Stimulated activated naive B cell treated with anti-CD40 and anti-IgM and Interleukin-4, amounts not matched to agents 10 μg/mL and 1 μg/mL and 100 μg/mL, for 72 hours (primary cell): ENCODE results near the gene NKAIN1.
"Not testable (repeated sequence)": the region's sequence is repeated elsewhere in the genome, so short reads cannot be mapped to it uniquely, and the experiment has no call there.

Experiments
- ATAC-seq, 2 donors: fragments of 150-1000 bp; cut with Tn5 transposase; replicated peaks; 2 replicates each; pipeline ENCODE4 v1.10.0; 2021; ENCODE audit warnings: moderate library complexity in 1 of 2
- DNase-seq: peaks from one replicate; pipeline ENCODE4 v3.0.0; 2021
- H3K27ac Mint-ChIP-seq: one replicate; pipeline ENCODE4 v1.8.0; 2022; ENCODE audit warnings: mild to moderate bottlenecking, mixed read lengths
- H3K27me3 Mint-ChIP-seq, 2 donors: one replicate each; pipeline ENCODE4 v1.8.0; 2022; ENCODE audit warnings: mixed read lengths in 2 of 2
- H3K36me3 Mint-ChIP-seq, 2 donors: one replicate each; pipeline ENCODE4 v1.8.0; 2022; ENCODE audit warnings: mixed read lengths in 2 of 2, mild to moderate bottlenecking in 1 of 2
- H3K4me1 Mint-ChIP-seq, 2 donors: one replicate each; pipeline ENCODE4 v1.8.0; 2022; ENCODE audit warnings: mixed read lengths in 2 of 2, mild to moderate bottlenecking in 1 of 2
- H3K4me3 Mint-ChIP-seq, 2 donors: one replicate each; pipeline ENCODE4 v1.8.0; 2022; ENCODE audit warnings: mild to moderate bottlenecking in 2 of 2, mixed read lengths in 2 of 2, moderate library complexity in 1 of 2
- H3K9me3 Mint-ChIP-seq, 2 donors: one replicate each; pipeline ENCODE4 v1.8.0; 2022; ENCODE audit warnings: mixed read lengths in 2 of 2, mild to moderate bottlenecking in 1 of 2

The NKAIN1 gene

DNA sequence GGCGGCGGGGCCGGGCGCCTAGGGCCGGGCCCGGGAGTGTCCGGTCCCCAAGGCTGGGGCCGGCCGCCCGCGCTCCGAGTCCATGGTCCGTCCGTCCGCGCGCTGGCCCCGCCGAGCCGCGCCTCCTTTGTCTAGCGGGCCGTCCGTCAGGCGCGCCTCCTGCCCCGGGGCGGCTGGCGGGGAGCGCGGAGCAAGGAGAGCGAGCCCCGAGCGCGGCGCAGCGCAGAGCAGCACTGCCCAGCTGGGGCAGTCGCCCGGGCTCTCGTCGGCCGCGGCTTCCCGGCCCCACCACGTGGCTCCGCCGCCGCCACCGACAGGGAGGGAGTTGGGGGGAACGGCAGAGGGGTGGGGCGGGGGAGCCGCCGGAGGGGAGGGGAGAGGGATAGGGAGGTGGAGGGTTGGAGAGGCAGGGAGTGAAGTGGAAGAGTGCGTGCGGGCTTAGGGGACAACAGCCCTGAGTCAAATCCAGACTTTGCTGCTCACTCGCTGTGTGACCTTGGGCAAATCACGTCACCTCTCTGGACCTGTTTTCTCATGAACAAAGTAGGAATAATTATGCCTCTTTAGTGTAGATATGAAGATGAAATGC is at the start of gene NKAIN1:
TSS of gene NKAIN1 (minus strand) at position 235 of the 589 bp plus-strand sequence. CDS start 340 bp downstream, outside the sequence.
- peak; percentile 40 to 59 for ATAC-seq
- Mint-ChIP-seq H3K9me3 (no peaks in the 10 kb centered on the region), H3K4me3 (peak within 1 kb of the TSS; percentile 81 to 84), H3K27me3 (peaks cover 50 to 70% of the 10 kb centered on the region in 2 donors), H3K36me3 (no peaks in the 10 kb centered on the region), H3K27ac (no peak within 1 kb of the TSS), H3K4me1 (peaks cover 12 to 17% of the 10 kb centered on the region in 2 donors)
- DNase-seq = no peak

DNA sequence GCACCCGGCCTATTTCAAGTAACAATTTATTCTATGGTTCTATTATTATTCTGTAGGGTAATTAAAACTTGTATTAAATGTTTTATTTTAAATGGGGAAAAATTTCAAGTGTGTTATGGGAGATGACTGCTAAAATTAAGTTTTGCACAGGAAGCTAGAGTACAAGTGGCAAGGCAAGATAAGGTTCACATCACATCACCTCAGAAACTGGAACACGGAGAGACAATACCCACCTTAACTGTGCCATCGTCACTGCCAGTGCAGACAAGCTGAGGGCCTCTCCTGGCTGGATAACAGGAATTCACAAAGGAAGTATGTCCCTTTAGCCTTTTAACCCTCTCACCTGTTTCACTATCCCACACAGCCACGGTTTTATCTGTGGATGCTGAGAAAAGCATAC is 49.3 kb upstream of the NKAIN1 start:
- Mint-ChIP-seq H3K4me1 (peaks cover 2 to 7% of the 10 kb centered on the region in 2 donors), H3K9me3 (no peaks in the 10 kb centered on the region), H3K27ac (no peak overlapping the region), H3K36me3 (peaks cover 27 to 41% of the 10 kb centered on the region in 2 donors), H3K4me3 (no peak overlapping the region), H3K27me3 (no peaks in the 10 kb centered on the region)
- no peak for DNase-seq
- ATAC-seq = no peak

DNA sequence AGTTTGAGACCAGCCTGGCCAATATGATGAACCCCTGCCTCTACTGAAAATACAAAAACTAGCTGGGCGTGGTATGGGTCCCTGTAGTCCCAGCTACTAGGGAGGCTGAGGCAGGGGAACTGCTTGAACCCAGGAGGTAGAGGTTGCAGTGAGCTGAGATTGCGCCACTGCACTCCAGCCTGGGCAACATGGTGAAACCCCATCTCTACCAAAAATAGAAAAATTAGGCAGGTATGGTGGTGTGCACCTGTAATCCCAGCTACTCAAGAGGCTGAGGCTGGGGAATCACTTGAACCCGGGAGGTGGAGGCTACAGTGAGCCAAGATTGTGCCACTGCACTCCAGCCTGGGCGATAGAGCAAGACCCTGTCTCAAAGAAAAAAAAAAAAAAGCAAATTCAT is 48.1 kb upstream of the NKAIN1 start:
- H3K27me3 Mint-ChIP-seq, H3K27ac Mint-ChIP-seq, H3K4me1 Mint-ChIP-seq, H3K4me3 Mint-ChIP-seq, H3K9me3 Mint-ChIP-seq, DNase-seq, ATAC-seq: not testable (repeated sequence)
- peaks cover 28 to 39% of the 10 kb centered on the region in 2 donors for H3K36me3 Mint-ChIP-seq

DNA sequence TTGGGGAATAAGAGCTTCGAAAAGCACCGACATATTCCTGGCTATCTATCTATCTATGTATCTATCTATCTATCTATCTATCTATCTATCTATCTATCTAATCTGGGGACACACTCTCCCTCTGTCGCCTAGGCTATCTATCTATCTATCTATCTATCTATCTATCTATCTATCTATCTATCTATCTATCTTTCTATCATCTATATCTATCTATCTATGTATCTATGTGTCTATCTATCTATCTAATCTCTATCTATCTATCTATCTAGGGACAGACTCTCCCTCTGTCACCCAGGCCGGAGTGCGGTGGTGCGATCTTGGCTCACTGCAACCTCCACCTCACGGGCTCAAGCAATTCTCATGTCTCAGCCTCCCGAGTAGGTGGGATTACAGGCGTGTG is 42.7 kb upstream of the NKAIN1 start:
- H3K27me3 Mint-ChIP-seq, H3K9me3 Mint-ChIP-seq, H3K4me1 Mint-ChIP-seq, H3K4me3 Mint-ChIP-seq, ATAC-seq, H3K27ac Mint-ChIP-seq, DNase-seq: not testable (repeated sequence)
- peaks cover 41 to 46% of the 10 kb centered on the region in 2 donors for H3K36me3 Mint-ChIP-seq

DNA sequence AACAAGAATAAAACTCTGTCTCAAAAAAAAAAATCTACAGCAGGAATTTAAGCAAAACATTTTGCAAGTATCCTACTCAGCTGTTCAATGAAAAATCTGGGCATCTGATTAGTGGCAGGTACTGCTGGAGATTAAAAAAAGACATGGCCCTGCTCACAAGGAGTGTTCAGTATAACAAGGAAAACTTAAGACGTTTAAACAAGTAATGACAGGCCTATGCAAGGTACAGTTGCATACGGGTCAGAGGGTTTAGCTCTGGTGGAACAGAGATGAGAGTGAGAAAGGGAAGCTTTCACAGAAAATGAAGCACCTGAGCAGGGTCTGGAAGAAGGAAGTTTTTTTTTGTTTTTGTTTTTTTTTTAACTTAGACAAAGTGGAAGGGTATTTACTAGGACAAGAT is 33.9 kb upstream of the NKAIN1 start:
- Mint-ChIP-seq H3K4me1 (no peaks in the 10 kb centered on the region), H3K27ac (peak overlapping the region; percentile 26), H3K4me3 (no peak overlapping the region), H3K36me3 (peaks cover 32 to 50% of the 10 kb centered on the region in 2 donors), H3K9me3 (no peaks in the 10 kb centered on the region), H3K27me3 (no peaks in the 10 kb centered on the region)
- DNase-seq = no peak
- no peak for ATAC-seq

DNA sequence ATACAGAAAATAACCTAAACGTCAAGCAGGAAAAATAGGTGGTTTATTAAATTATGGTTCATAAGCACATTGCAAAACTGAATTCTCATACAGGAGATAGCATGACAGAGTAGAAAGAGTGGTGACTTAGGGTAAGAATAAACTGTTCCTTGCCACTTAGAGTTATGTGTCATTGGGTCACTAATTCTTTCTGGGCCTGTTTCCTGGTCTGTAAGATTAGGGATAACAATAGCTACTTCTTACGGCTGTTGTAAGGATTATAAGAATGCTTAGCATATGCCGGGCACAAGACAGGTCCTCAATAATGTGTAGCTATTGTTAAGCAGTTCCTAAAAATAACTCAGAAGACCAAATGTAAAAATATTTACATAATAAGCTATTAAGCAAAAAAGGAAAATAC is 32.7 kb upstream of the NKAIN1 start:
- Mint-ChIP-seq H3K4me1 (no peaks in the 10 kb centered on the region), H3K27me3 (no peaks in the 10 kb centered on the region), H3K27ac (no peak overlapping the region), H3K9me3 (no peaks in the 10 kb centered on the region), H3K4me3 (no peak overlapping the region), H3K36me3 (peaks cover 32 to 50% of the 10 kb centered on the region in 2 donors)
- DNase-seq (no peak), ATAC-seq (no peak)

DNA sequence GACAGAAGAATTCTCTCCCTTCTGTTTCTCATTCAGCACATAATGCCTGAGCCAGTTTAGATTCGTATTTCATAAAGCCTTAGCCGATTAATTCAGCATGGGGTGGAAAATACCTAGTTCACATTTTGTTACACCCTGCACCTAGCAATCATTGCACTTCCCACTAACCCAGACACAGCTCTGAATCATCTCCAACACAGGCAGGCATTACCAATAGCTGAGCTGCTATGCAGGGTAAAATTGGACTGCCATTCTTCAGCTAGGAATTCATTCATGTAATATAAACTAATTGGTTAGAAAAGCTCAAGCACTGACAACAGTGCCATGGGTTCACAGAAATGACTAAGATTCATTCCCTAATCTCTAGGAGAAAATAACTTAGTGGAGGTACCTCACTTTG is 26.9 kb upstream of the NKAIN1 start:
- H3K27ac Mint-ChIP-seq = no peak overlapping the region
- DNase-seq (no peak), ATAC-seq (no peak)
- no peaks in the 10 kb centered on the region for H3K27me3 Mint-ChIP-seq
- H3K4me1 Mint-ChIP-seq = no peaks in the 10 kb centered on the region
- H3K36me3 Mint-ChIP-seq = peaks cover 42 to 62% of the 10 kb centered on the region in 2 donors
- no peaks in the 10 kb centered on the region for H3K9me3 Mint-ChIP-seq
- H3K4me3 Mint-ChIP-seq = no peak overlapping the region

DNA sequence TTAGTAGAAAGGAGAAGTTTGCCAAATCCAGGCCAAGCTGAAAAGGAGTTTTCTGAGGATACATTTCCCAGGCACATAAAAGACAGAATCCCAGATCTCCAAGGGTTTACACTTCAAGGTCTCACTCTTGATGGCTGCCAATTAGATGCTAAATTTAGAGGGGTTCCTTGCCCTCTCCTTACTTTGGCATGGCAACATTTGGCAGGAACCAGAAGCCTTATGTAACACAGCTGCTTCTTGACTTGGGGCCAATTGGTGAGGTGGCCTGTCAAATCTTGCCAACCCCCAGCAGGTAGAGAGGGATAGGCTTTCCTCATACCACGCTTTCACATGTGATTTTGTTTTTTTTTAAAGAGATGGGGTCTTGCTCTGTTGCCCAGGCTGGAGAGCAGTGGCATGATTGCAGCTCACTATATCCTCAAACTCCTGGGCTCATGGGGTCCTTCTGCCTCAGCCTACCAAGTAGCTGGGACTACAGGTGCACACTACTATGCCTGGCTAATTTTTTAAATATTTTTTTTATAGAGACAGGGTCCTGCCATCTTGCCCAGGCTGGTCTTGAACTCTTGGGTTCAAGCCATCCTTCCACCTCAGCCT is 25.2 kb upstream of the NKAIN1 start:
- DNase-seq (no peak), ATAC-seq (no peak)
- no peak overlapping the region for H3K27ac Mint-ChIP-seq
- no peaks in the 10 kb centered on the region for H3K4me1 Mint-ChIP-seq
- H3K27me3 Mint-ChIP-seq = no peaks in the 10 kb centered on the region
- H3K36me3 Mint-ChIP-seq = peaks cover 44 to 59% of the 10 kb centered on the region in 2 donors
- H3K9me3 Mint-ChIP-seq = no peaks in the 10 kb centered on the region
- no peak overlapping the region for H3K4me3 Mint-ChIP-seq

DNA sequence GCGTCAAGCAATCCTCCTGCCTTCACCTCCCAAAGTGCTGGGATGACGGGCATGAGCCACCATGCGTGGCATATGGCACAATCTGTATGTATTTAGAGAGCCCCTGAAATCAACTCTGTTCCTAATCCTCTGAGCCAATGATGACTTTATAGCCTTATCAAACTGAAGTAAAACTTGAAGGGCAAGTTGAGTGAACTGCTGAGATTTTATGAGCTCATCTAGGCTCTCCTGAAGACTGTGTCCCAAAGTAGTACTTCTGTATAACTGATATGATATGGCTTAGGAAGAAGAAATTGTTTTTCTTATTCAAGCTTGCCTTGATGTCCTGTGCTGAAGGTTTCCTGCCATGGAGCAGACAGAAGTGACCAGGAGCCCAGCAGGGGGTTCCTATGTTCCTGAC is 23.7 kb upstream of the NKAIN1 start:
- Mint-ChIP-seq H3K4me1 (no peaks in the 10 kb centered on the region), H3K9me3 (no peaks in the 10 kb centered on the region), H3K36me3 (peaks cover 42 to 58% of the 10 kb centered on the region in 2 donors), H3K27me3 (no peaks in the 10 kb centered on the region), H3K27ac (no peak overlapping the region), H3K4me3 (no peak overlapping the region)
- no peak for ATAC-seq
- no peak for DNase-seq

DNA sequence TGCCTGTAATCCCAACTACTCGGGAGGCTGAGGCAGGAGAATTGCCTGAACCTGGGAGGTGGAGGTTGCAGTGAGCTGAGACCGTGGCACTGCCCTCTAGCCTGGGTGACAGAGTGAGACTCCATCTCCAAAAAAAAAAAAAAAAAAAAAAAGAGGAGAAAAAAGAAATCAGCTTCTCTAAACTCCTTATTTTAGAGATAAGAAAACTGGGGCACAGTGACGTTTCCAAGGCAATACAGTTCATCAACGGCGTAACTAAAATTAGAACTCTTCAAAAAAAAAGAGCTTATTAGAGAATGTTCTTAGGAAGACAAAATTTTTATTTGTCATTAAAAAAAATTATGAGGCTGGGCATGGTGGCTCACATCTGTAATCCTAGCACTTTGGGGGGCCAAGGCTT is 22.7 kb upstream of the NKAIN1 start:
- ATAC-seq, H3K4me3 Mint-ChIP-seq, DNase-seq, H3K9me3 Mint-ChIP-seq, H3K27me3 Mint-ChIP-seq, H3K4me1 Mint-ChIP-seq, H3K27ac Mint-ChIP-seq: not testable (repeated sequence)
- H3K36me3 Mint-ChIP-seq = peaks cover 42 to 59% of the 10 kb centered on the region in 2 donors

DNA sequence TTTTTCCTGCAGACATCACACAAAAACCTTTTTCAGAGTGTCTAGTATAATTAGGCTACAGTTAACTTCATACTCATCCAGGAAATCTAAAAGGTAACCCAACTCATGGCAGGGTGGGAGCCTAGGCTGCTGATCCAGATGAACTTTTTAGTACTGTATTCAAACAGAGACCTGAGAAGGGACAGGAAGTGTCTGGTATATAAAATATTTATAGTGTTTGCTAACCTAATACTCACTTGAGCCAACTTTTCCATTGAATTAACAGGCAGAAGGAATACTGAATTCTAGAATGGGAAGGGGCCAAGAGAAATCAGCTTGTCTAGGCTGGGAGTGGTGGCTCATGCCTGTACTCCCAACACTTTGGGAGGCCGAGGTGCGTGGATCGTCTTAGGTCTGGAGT is 22.2 kb upstream of the NKAIN1 start:
- H3K27ac Mint-ChIP-seq = no peak overlapping the region
- no peak for DNase-seq
- no peaks in the 10 kb centered on the region for H3K4me1 Mint-ChIP-seq
- no peaks in the 10 kb centered on the region for H3K9me3 Mint-ChIP-seq
- no peak for ATAC-seq
- H3K4me3 Mint-ChIP-seq = no peak overlapping the region
- H3K36me3 Mint-ChIP-seq = peaks cover 38 to 57% of the 10 kb centered on the region in 2 donors
- no peaks in the 10 kb centered on the region for H3K27me3 Mint-ChIP-seq

DNA sequence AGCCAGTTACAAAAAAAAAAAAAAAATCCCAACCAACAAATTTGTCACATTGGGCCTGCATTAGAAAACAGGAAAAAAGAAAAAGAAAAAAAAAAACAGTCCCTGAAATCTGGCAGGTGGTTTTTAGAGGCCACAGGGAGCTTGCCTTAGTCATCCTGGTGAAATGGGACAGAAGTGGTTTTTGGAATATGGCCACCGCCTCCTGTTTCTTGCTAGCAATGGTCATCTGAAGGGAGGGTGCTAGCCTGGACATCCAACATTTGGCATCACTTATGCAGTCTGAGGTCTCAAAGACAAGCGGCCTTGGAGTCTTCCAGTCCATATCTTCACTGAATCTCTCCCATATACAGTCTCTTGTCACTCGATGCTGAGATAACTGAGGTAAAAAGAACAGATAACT is 20.1 kb upstream of the NKAIN1 start:
- Mint-ChIP-seq H3K4me3 (no peak overlapping the region), H3K9me3 (no peaks in the 10 kb centered on the region)
- no peak for ATAC-seq

DNA sequence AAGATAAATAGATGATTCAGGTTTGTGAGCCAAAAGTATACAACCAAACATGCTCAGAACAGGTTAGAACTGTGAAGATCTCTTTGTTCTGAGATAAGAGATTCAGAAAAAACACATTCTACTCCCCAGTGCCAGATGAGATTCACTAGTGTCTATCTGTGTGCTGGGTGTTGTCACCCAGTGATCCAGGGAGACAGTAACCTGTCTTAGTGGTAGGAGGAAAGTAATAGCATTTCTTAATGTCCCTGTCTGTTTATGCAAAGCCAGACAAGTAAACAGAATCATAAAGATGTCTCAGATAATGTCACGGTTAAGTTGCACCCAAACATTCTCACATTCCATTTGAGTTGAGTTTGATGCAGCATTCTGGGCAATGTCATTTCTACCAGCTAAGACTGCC is 18.9 kb upstream of the NKAIN1 start:
- no peaks in the 10 kb centered on the region for H3K4me1 Mint-ChIP-seq
- no peak overlapping the region for H3K4me3 Mint-ChIP-seq
- ATAC-seq (no peak), DNase-seq (no peak)
- no peak overlapping the region for H3K27ac Mint-ChIP-seq
- no peaks in the 10 kb centered on the region for H3K27me3 Mint-ChIP-seq
- peaks cover 26 to 33% of the 10 kb centered on the region in 2 donors for H3K36me3 Mint-ChIP-seq
- H3K9me3 Mint-ChIP-seq = no peaks in the 10 kb centered on the region

More for the DNA sequence above, 20.1 kb upstream of the NKAIN1 start:
- Mint-ChIP-seq H3K27me3 (no peaks in the 10 kb centered on the region), H3K4me1 (no peaks in the 10 kb centered on the region), H3K27ac (no peak overlapping the region), H3K36me3 (peaks cover 29 to 40% of the 10 kb centered on the region in 2 donors)
- no peak for DNase-seq

DNA sequence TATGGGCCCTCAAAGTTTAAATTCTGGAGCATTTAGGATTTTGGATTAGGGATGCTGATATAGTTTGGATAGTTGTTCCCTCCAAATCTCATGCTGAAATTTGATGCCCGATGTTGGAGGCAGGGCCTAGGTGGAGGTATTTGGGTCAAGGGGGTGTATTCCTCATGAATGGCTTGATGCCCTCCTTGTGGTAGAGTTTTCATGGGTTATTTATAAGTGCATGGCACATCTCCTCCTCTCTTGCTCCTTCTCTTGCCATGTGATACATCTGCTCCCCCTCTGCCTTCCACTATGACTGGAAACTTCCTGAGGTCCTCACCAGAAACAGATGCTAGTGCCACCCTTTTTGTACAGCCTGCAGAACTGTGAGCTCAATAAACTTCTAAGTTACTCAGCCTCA is 17.5 kb upstream of the NKAIN1 start:
- no peaks in the 10 kb centered on the region for H3K4me1 Mint-ChIP-seq
- no peak overlapping the region for H3K27ac Mint-ChIP-seq
- DNase-seq = no peak
- H3K4me3 Mint-ChIP-seq = no peak overlapping the region
- H3K9me3 Mint-ChIP-seq = no peaks in the 10 kb centered on the region
- H3K27me3 Mint-ChIP-seq = no peaks in the 10 kb centered on the region
- peaks cover 24 to 28% of the 10 kb centered on the region in 2 donors for H3K36me3 Mint-ChIP-seq
- no peak for ATAC-seq

DNA sequence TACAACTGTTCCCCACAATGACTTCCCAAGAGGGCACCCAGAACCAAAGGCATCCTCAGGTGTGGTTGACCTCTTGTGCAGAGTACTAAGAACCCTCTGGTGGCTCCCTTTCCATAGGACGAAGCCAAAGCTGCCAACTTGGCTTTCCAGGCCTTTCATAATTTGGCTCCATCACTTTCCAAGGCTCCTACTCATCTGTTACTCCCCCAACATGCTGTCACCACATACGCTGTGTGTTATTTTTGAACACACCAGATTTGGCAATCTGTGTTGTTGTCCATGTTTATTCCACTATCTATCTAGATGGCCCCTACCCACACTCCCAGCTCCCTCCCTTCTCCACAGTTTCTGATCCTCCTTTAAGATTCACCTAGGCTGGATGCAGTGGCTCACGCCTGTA is 10.2 kb upstream of the NKAIN1 start:
- peaks cover 0 to 3% of the 10 kb centered on the region in 2 donors for H3K36me3 Mint-ChIP-seq
- H3K27ac Mint-ChIP-seq = no peak overlapping the region
- H3K9me3 Mint-ChIP-seq = no peaks in the 10 kb centered on the region
- DNase-seq (no peak), ATAC-seq (no peak)
- no peaks in the 10 kb centered on the region for H3K27me3 Mint-ChIP-seq
- H3K4me1 Mint-ChIP-seq = no peaks in the 10 kb centered on the region
- H3K4me3 Mint-ChIP-seq = no peak overlapping the region
